Liver (tissue), 9 donors: ENCODE data around the gene ASTN1. TPM values are rescaled to one million over a fixed set of nuclear protein-coding genes. Genes with fewer than 3 reads are reported as not detected.

ENCODE experiments used
- DNase-seq: peaks from one replicate; pipeline ENCODE4 v3.0.0-alpha.2; 2017; ENCODE audit warnings: low spot score
- H3K27ac ChIP-seq, 2 donors: one replicate each; pipeline ENCODE4 v1.7.0; 2013; ENCODE audit warnings: inconsistent platforms in 2 of 2, low read length in 2 of 2, control low read depth in 1 of 2, low read depth in 1 of 2, mild to moderate bottlenecking in 1 of 2
- H3K27me3 ChIP-seq, 4 donors: one replicate each; pipeline versions ENCODE4 v1.6.1 to v1.7.0; 2013; ENCODE audit warnings: low read length in 3 of 4, inconsistent platforms in 1 of 4, mild to moderate bottlenecking in 1 of 4, moderate library complexity in 1 of 4; ENCODE audit not compliant: control insufficient read depth in 4 of 4, insufficient read depth in 4 of 4
- H3K36me3 ChIP-seq, 4 donors: one replicate each; pipeline versions ENCODE4 v1.6.1 to v1.7.0; 2013; ENCODE audit warnings: low read length in 3 of 4, mild to moderate bottlenecking in 3 of 4, low read depth in 1 of 4, moderate library complexity in 1 of 4; ENCODE audit not compliant: control insufficient read depth in 4 of 4, insufficient read depth in 3 of 4
- H3K4me1 ChIP-seq, 4 donors: one replicate each; pipeline versions ENCODE4 v1.6.1 to v1.7.0; 2013; ENCODE audit warnings: low read length in 3 of 4, mild to moderate bottlenecking in 3 of 4, moderate library complexity in 1 of 4; ENCODE audit not compliant: control insufficient read depth in 4 of 4, insufficient read depth in 4 of 4
- H3K4me3 ChIP-seq, 3 donors: one replicate each; pipeline versions ENCODE4 v1.6.1 to v1.7.0; 2013; ENCODE audit warnings: low read length in 3 of 3, control low read depth in 1 of 3, low read depth in 1 of 3, mild to moderate bottlenecking in 1 of 3
- H3K9ac ChIP-seq, 2 donors: one replicate each; pipeline ENCODE4 v1.7.0; 2013; ENCODE audit warnings: low read length in 2 of 2, mild to moderate bottlenecking in 2 of 2, moderate library complexity in 2 of 2, control low read depth in 1 of 2, low read depth in 1 of 2
- H3K9me3 ChIP-seq, 4 donors: one replicate each; pipeline versions ENCODE4 v1.6.1 to v1.7.0; 2013; ENCODE audit warnings: low read length in 3 of 4; ENCODE audit not compliant: control insufficient read depth in 4 of 4
- EGR1 ChIP-seq, 2 donors: IDR thresholded peaks; 2 replicates each; pipeline ENCODE4 v1.6.1; 2016 to 2018; ENCODE audit warnings: antibody characterized with exemption in 2 of 2, low read depth in 2 of 2
- HNF4A ChIP-seq, 2 donors: conservative IDR thresholded peaks; 2 replicates each; pipeline ENCODE4 v1.6.1; 2016; ENCODE audit warnings: antibody characterized with exemption in 2 of 2, mild to moderate bottlenecking in 2 of 2
- HNF4G ChIP-seq: IDR thresholded peaks from 2 replicates; pipeline ENCODE4 v1.6.1; 2016; ENCODE audit warnings: antibody characterized with exemption
- JUND ChIP-seq, 2 donors: IDR thresholded peaks; 2 replicates each; pipeline ENCODE4 v1.6.1; 2016; ENCODE audit warnings: antibody characterized with exemption in 2 of 2
- NR2F2 ChIP-seq: IDR thresholded peaks from 2 replicates; pipeline ENCODE4 v1.6.1; 2016; ENCODE audit warnings: antibody characterized with exemption
- RAD21 ChIP-seq, 2 donors: IDR thresholded peaks; 2 replicates each; pipeline ENCODE4 v1.6.1; 2016; ENCODE audit warnings: antibody characterized with exemption in 2 of 2, mild to moderate bottlenecking in 2 of 2
- RXRA ChIP-seq, 2 donors: IDR thresholded peaks; 2 replicates each; pipeline ENCODE4 v1.6.1; 2017 to 2018; ENCODE audit warnings: antibody characterized with exemption in 2 of 2, mild to moderate bottlenecking in 1 of 2
- SP1 ChIP-seq: IDR thresholded peaks from 2 replicates; pipeline ENCODE4 v1.6.1; 2018; ENCODE audit warnings: antibody characterized with exemption, mild to moderate bottlenecking
- YY1 ChIP-seq: IDR thresholded peaks from 2 replicates; pipeline ENCODE4 v1.6.1; 2016; ENCODE audit warnings: antibody characterized with exemption, mild to moderate bottlenecking
- WGBS: extraction: QIAGEN DNeasy Blood & Tissue Kit; methylation state at CpG from one replicate; pipeline ENCODE4 v1.1.7; 2013; 5-methylcytosine and 5-hydroxymethylcytosine counted together
- polyA plus RNA-seq, 2 donors: library from polyadenylated mRNA; stranded (reverse) in 1 of 2; unstranded in 1 of 2; fragments of 200-250 nt in 1 of 2; fragments of >200 nt in 1 of 2; fragmentation: Nextera tagmentation in 1 of 2; extraction: Ambion mirVana in 1 of 2; gene quantifications; one replicate each; pipeline versions ENCODE4 v1.2.1 to v1.2.3, GENCODE V29; 2013 to 2015
- total RNA-seq, 2 donors: library from RNA; depleted of rRNA; stranded (reverse); fragments of >200 nt; gene quantifications; one replicate each; pipeline ENCODE4 v1.2.3, GENCODE V29; 2014
- TF ChIP-seq, protein P1 (sequence below): fragments of 150-350 bp; IDR thresholded peaks from 2 replicates; pipeline ENCODE4 v1.5.1; 2017; ENCODE audit warnings: improper control_type of control experiment, low read depth, low read length; ENCODE audit not compliant: missing input control
- TF ChIP-seq, protein P2 (sequence below): IDR thresholded peaks from 2 replicates; pipeline ENCODE4 v1.6.1; 2016; ENCODE audit warnings: antibody characterized with exemption
- TF ChIP-seq, protein P3 (sequence below): IDR thresholded peaks from 2 replicates; pipeline ENCODE4 v1.6.1; 2016; ENCODE audit warnings: antibody characterized with exemption
- TF ChIP-seq, protein P4 (sequence below): IDR thresholded peaks from 2 replicates; pipeline ENCODE4 v1.6.1; 2016; ENCODE audit warnings: antibody characterized with exemption
- TF ChIP-seq, protein P5 (sequence below): IDR thresholded peaks from 2 replicates; pipeline ENCODE4 v1.6.1; 2016; ENCODE audit warnings: antibody characterized with exemption, mild to moderate bottlenecking
- donor health status: healthy.
- donor health status: healthy.
- donor health status: healthy.
- donor health status: healthy.
- donor health status: healthy.

The ASTN1 gene
- total and polyA plus RNA-seq, 4 donors, result 0.10 to 0.28 (median 0.18) TPM

DNA sequence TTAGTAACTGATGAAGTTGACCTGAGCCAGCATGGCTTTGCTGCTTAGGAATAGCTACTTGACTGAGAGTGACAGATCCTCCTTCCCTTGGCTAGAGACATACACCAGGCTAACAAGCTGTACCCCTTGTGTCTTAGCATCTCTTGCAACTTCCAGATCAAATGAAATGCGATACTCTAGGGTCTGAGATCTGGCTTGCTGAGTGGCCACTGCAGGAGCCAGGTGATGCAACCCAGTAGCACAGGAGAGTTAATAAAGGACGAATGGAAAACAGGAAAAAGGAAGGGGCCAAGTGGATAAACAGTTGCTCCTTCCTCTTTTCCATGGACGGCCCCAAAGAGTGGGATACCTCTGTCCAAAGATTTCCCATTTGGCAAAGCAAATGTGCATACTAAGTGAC is 38.2 kb downstream of the ASTN1 start (continued):
- TF ChIP-seq, protein P1, sequence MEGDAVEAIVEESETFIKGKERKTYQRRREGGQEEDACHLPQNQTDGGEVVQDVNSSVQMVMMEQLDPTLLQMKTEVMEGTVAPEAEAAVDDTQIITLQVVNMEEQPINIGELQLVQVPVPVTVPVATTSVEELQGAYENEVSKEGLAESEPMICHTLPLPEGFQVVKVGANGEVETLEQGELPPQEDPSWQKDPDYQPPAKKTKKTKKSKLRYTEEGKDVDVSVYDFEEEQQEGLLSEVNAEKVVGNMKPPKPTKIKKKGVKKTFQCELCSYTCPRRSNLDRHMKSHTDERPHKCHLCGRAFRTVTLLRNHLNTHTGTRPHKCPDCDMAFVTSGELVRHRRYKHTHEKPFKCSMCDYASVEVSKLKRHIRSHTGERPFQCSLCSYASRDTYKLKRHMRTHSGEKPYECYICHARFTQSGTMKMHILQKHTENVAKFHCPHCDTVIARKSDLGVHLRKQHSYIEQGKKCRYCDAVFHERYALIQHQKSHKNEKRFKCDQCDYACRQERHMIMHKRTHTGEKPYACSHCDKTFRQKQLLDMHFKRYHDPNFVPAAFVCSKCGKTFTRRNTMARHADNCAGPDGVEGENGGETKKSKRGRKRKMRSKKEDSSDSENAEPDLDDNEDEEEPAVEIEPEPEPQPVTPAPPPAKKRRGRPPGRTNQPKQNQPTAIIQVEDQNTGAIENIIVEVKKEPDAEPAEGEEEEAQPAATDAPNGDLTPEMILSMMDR, result no peak
- TF ChIP-seq, protein P2, sequence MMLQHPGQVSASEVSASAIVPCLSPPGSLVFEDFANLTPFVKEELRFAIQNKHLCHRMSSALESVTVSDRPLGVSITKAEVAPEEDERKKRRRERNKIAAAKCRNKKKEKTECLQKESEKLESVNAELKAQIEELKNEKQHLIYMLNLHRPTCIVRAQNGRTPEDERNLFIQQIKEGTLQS, result no peak
- TF ChIP-seq HNF4A (conservative IDR thresholded peaks at IDR 0.05), result no peak
- TF ChIP-seq RXRA (IDR thresholded peaks at IDR 0.05), result no peak
- no peak for TF ChIP-seq EGR1 (IDR thresholded peaks at IDR 0.05; ENCODE audit: low read depth in 2 of 2)
- TF ChIP-seq RAD21 (IDR thresholded peaks at IDR 0.05), result no peak

DNA sequence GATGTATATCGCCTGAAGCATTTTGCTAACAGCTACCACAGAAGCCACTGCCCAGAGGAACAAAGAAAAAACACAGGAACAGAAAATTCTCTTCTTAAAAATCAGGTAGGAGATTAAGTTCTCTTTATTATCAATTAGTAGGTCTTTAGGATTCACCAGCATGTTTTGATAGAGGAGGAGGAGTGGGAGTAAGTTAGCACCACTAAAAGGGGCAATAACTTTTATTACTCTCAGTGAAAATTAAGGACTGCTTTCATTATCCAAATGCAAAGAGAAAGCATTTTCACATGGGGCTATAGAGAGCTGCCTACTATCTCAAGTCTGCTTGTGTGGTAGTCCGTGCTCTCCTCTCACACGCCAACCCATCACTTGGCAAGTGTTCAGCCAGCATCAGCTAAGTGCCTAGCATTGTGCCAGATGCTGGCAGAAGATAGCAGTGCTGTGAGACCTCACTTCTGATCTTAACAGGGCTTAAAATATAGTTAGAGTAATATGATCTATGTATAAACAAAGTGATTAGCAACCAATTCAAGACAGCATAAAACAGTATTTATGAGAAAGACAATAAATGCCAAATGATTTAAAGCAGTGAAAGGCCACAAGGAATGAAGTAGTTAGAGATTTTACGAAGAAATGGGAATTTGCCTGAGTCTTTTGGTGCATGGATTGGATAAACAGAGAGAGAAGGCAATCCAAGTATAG is 39.8 kb downstream of the ASTN1 start:
- WGBS, result 83% methylated on average over 4 of the region's 4 CpGs
- TF ChIP-seq, protein P2, result no peak
- TF ChIP-seq RXRA (IDR thresholded peaks at IDR 0.05) (no peak), EGR1 (IDR thresholded peaks at IDR 0.05; ENCODE audit: low read depth in 2 of 2) (no peak), NR2F2 (no peak), YY1 (no peak), HNF4A (conservative IDR thresholded peaks at IDR 0.05) (no peak), RAD21 (IDR thresholded peaks at IDR 0.05) (no peak), HNF4G (no peak), SP1 (no peak), JUND (IDR thresholded peaks at IDR 0.05) (no peak)
- TF ChIP-seq, protein P3, sequence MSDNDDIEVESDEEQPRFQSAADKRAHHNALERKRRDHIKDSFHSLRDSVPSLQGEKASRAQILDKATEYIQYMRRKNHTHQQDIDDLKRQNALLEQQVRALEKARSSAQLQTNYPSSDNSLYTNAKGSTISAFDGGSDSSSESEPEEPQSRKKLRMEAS, result no peak
- TF ChIP-seq, protein P4, sequence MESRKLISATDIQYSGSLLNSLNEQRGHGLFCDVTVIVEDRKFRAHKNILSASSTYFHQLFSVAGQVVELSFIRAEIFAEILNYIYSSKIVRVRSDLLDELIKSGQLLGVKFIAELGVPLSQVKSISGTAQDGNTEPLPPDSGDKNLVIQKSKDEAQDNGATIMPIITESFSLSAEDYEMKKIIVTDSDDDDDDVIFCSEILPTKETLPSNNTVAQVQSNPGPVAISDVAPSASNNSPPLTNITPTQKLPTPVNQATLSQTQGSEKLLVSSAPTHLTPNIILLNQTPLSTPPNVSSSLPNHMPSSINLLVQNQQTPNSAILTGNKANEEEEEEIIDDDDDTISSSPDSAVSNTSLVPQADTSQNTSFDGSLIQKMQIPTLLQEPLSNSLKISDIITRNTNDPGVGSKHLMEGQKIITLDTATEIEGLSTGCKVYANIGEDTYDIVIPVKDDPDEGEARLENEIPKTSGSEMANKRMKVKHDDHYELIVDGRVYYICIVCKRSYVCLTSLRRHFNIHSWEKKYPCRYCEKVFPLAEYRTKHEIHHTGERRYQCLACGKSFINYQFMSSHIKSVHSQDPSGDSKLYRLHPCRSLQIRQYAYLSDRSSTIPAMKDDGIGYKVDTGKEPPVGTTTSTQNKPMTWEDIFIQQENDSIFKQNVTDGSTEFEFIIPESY, result no peak
- TF ChIP-seq, protein P5, sequence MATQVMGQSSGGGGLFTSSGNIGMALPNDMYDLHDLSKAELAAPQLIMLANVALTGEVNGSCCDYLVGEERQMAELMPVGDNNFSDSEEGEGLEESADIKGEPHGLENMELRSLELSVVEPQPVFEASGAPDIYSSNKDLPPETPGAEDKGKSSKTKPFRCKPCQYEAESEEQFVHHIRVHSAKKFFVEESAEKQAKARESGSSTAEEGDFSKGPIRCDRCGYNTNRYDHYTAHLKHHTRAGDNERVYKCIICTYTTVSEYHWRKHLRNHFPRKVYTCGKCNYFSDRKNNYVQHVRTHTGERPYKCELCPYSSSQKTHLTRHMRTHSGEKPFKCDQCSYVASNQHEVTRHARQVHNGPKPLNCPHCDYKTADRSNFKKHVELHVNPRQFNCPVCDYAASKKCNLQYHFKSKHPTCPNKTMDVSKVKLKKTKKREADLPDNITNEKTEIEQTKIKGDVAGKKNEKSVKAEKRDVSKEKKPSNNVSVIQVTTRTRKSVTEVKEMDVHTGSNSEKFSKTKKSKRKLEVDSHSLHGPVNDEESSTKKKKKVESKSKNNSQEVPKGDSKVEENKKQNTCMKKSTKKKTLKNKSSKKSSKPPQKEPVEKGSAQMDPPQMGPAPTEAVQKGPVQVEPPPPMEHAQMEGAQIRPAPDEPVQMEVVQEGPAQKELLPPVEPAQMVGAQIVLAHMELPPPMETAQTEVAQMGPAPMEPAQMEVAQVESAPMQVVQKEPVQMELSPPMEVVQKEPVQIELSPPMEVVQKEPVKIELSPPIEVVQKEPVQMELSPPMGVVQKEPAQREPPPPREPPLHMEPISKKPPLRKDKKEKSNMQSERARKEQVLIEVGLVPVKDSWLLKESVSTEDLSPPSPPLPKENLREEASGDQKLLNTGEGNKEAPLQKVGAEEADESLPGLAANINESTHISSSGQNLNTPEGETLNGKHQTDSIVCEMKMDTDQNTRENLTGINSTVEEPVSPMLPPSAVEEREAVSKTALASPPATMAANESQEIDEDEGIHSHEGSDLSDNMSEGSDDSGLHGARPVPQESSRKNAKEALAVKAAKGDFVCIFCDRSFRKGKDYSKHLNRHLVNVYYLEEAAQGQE, result no peak
- TF ChIP-seq, protein P1, result no peak

More for the DNA sequence above, 39.8 kb downstream of the ASTN1 start:
- no peaks in the 10 kb centered on the region for H3K4me1 ChIP-seq
- H3K9me3 ChIP-seq, result no peaks in the 10 kb centered on the region
- H3K27ac ChIP-seq, result no peak overlapping the region
- H3K27me3 ChIP-seq, result peaks cover 0 to 3% (median 0%) of the 10 kb centered on the region in 4 donors
- no peaks in the 10 kb centered on the region for H3K36me3 ChIP-seq
- H3K9ac ChIP-seq, result no peak overlapping the region
- DNase-seq, result no peak
- H3K4me3 ChIP-seq, result no peak overlapping the region
